ENCODE data around the gene CDH4. TPM values are rescaled to one million over a fixed set of nuclear protein-coding genes. Genes with fewer than 3 reads are reported as not detected.
A peak's percentile ranks its signal among the peaks of the same experiment; 100 is the strongest.

The CDH4 gene
- total and polyA plus RNA-seq, 7 donors = under 0.01 to 0.06 TPM; not detected in 5

- Histone ChIP-seq H3K4me3 (no peak overlapping the region), H3K27me3 (peaks cover 0 to 49% (median 0%) of the 10 kb centered on the region in 3 donors), H3K4me1 (no peaks in the 10 kb centered on the region), H3K36me3 (no peaks in the 10 kb centered on the region), H3K27ac (no peak overlapping the region), H3K9me3 (no peaks in the 10 kb centered on the region)
- no peak for TF ChIP-seq POLR2AphosphoS5 (IDR thresholded peaks at IDR 0.05)
- no peak for TF ChIP-seq POLR2A (IDR thresholded peaks at IDR 0.05)
- no peak for TF ChIP-seq EP300 (IDR thresholded peaks at IDR 0.05)
- TF ChIP-seq, protein P1, sequence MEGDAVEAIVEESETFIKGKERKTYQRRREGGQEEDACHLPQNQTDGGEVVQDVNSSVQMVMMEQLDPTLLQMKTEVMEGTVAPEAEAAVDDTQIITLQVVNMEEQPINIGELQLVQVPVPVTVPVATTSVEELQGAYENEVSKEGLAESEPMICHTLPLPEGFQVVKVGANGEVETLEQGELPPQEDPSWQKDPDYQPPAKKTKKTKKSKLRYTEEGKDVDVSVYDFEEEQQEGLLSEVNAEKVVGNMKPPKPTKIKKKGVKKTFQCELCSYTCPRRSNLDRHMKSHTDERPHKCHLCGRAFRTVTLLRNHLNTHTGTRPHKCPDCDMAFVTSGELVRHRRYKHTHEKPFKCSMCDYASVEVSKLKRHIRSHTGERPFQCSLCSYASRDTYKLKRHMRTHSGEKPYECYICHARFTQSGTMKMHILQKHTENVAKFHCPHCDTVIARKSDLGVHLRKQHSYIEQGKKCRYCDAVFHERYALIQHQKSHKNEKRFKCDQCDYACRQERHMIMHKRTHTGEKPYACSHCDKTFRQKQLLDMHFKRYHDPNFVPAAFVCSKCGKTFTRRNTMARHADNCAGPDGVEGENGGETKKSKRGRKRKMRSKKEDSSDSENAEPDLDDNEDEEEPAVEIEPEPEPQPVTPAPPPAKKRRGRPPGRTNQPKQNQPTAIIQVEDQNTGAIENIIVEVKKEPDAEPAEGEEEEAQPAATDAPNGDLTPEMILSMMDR (IDR thresholded peaks at IDR 0.05) = no peak
- intact Hi-C loops (cut with DNase I) = no loop called here
- WGBS, 2 donors = 87 to 88% methylated on average over 25 of the region's 25 CpGs
- peak; percentile 48 for DNase-seq
Observed at GRCh38 chr20:61761453-61762166, 509.5 kb downstream of the CDH4 start.

DNA sequence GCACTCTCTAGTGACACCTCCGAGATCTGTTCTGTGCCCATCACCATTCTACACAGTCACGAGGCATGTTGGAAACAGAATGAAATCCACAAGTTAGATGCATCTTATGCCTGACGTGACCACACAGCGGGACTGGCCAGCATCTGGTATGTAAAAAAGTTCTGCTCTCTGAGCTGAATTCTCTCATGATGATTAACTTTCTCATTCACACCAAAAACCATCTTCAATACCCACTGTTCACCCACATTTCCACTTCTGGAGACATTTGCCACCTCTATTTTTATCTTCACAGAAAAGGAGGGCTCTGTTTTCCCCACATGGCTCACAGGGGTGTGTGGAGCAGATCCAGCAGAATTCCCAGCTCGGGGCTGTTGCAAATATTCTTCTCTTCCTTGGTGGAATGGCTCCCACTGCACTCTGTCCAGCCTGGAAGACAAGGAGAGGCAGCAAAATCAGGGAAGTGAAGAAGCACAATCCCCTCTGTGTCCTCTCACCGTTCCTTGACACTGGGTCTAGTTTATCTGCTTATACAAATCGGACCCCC lies 510.2 kb downstream of the CDH4 start:
- DNase-seq = peak; percentile 22
- Histone ChIP-seq H3K4me3 (no peak overlapping the region), H3K27me3 (peaks cover 0 to 49% (median 0%) of the 10 kb centered on the region in 3 donors), H3K27ac (no peak overlapping the region), H3K9me3 (no peaks in the 10 kb centered on the region), H3K36me3 (no peaks in the 10 kb centered on the region), H3K4me1 (no peaks in the 10 kb centered on the region)
- 65 to 71% methylated on average over 7 of the region's 7 CpGs for WGBS, 2 donors
- TF ChIP-seq POLR2AphosphoS5 (IDR thresholded peaks at IDR 0.05) (no peak), POLR2A (IDR thresholded peaks at IDR 0.05) (no peak), EP300 (IDR thresholded peaks at IDR 0.05) (no peak)
- TF ChIP-seq, protein P1 (IDR thresholded peaks at IDR 0.05) = no peak
- intact Hi-C loops (cut with DNase I) = no loop called here

- peak; percentile 53 for DNase-seq
- TF ChIP-seq EP300 (IDR thresholded peaks at IDR 0.05) = no peak
- Histone ChIP-seq H3K4me1 (no peaks in the 10 kb centered on the region), H3K36me3 (no peaks in the 10 kb centered on the region), H3K27ac (no peak overlapping the region), H3K9me3 (no peaks in the 10 kb centered on the region), H3K4me3 (no peak overlapping the region), H3K27me3 (peaks cover 0 to 49% (median 0%) of the 10 kb centered on the region in 3 donors)
- WGBS, 2 donors = 83 to 88% methylated on average over 20 of the region's 20 CpGs
- intact Hi-C loops (cut with DNase I) = no loop called here
Observed at GRCh38 chr20:61762886-61763739, 511.1 kb downstream of the CDH4 start.

DNA sequence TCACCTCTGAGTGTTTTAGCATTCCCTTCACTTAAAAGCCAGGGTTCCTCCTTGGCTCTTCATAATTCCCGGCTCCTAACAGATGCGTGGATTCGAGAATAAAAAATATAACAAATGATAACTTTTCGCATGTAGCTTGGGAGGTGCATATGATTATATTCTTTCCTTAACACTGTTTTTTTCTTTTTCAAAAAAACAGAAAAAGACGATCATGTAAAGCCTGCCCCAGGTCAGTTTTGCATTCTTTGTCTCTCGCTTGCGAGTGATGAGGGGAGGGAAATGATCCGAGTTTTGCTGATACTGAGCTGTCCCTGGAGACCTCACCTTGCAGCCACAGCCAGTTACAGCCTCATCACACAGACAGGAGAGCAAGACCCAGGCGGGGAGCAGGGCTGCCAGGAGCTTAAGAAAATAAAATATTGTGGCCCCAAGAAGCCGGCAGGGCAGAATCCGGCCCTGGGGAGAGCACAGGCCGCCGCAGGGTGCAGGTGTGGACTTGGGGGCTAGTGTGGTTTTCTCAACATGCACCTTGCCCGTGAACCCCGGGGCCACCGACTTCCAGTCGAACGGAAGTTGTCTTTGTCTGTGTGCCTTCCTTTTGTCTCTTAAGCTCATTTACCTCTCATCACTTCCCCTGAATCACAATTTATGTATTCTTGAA lies 511.8 kb downstream of the CDH4 start:
- no peak overlapping the region for H3K4me3 ChIP-seq
- peaks cover 0 to 49% (median 0%) of the 10 kb centered on the region in 3 donors for H3K27me3 ChIP-seq
- intact Hi-C loops (cut with DNase I) = no loop called here
- no peaks in the 10 kb centered on the region for H3K4me1 ChIP-seq
- DNase-seq = peak; percentile 32
- 85 to 86% methylated on average over 18 of the region's 18 CpGs for WGBS, 2 donors
- H3K27ac ChIP-seq = no peak overlapping the region
- no peaks in the 10 kb centered on the region for H3K36me3 ChIP-seq
- no peak for TF ChIP-seq POLR2AphosphoS5 (IDR thresholded peaks at IDR 0.05)
- no peak for TF ChIP-seq EP300 (IDR thresholded peaks at IDR 0.05)
- TF ChIP-seq, protein P1 (IDR thresholded peaks at IDR 0.05) = no peak
- no peak for TF ChIP-seq POLR2A (IDR thresholded peaks at IDR 0.05)
- no peaks in the 10 kb centered on the region for H3K9me3 ChIP-seq

All from sigmoid colon (tissue), 7 donors.